ENCODE results near the gene ZNF408. TPM values are rescaled to one million over a fixed set of nuclear protein-coding genes. Genes with fewer than 3 reads are reported as not detected.

The ZNF408 gene
- total and polyA plus RNA-seq, 2 of the 13 experiments (the other 11 are each of a cell fraction or from before 2014, with no cell fraction given): 11.2 to 12.5 TPM

DNA sequence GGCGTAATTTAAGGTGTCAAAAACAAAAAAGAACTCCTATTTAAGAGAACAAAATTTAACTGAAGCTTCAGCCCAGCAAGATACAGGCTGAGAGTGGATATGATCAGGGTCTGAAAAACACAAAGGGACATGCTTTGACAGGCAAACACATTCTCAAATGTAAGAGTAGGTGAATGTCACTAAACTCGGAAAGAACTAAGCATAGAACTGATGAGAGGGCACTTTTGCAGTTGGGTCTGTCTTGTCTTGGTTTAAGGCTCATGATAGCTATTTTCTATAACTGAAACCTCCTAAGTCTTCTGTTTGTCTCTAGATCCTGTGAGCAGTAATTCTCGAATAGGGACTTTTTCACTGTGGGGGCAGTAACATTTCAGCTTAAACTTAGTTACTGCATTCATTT is 45.2 kb downstream of the ZNF408 start (continued):
- TF ChIP-seq, protein P1, sequence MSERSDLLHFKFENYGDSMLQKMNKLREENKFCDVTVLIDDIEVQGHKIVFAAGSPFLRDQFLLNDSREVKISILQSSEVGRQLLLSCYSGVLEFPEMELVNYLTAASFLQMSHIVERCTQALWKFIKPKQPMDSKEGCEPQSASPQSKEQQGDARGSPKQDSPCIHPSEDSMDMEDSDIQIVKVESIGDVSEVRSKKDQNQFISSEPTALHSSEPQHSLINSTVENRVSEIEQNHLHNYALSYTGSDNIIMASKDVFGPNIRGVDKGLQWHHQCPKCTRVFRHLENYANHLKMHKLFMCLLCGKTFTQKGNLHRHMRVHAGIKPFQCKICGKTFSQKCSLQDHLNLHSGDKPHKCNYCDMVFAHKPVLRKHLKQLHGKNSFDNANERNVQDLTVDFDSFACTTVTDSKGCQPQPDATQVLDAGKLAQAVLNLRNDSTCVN (CRISPR knock-in tag; IDR thresholded peaks at IDR 0.05; ENCODE audit: borderline replicate concordance): no peak
- TF ChIP-seq ARNT (IDR thresholded peaks at IDR 0.05) (no peak), ZNF704 (CRISPR knock-in tag; IDR thresholded peaks at IDR 0.05; ENCODE audit: borderline replicate concordance) (no peak), TIGD3 (CRISPR knock-in tag; IDR thresholded peaks at IDR 0.05; ENCODE audit: borderline replicate concordance) (no peak), IRF2 (CRISPR knock-in tag; IDR thresholded peaks at IDR 0.05) (no peak), ZBTB33 (CRISPR knock-in tag; IDR thresholded peaks at IDR 0.05) (no peak), RNF219 (CRISPR knock-in tag; IDR thresholded peaks at IDR 0.05) (no peak), SALL1 (CRISPR knock-in tag; IDR thresholded peaks at IDR 0.05) (no peak), ZIK1 (CRISPR knock-in tag; IDR thresholded peaks at IDR 0.05; ENCODE audit: borderline replicate concordance, low read depth) (no peak), PAX8 (CRISPR knock-in tag; IDR thresholded peaks at IDR 0.05; ENCODE audit: borderline replicate concordance) (no peak), ZBTB42 (CRISPR knock-in tag; IDR thresholded peaks at IDR 0.05) (no peak), NKX3-1 (CRISPR knock-in tag; IDR thresholded peaks at IDR 0.05) (no peak)
- TF ChIP-seq, protein P2, sequence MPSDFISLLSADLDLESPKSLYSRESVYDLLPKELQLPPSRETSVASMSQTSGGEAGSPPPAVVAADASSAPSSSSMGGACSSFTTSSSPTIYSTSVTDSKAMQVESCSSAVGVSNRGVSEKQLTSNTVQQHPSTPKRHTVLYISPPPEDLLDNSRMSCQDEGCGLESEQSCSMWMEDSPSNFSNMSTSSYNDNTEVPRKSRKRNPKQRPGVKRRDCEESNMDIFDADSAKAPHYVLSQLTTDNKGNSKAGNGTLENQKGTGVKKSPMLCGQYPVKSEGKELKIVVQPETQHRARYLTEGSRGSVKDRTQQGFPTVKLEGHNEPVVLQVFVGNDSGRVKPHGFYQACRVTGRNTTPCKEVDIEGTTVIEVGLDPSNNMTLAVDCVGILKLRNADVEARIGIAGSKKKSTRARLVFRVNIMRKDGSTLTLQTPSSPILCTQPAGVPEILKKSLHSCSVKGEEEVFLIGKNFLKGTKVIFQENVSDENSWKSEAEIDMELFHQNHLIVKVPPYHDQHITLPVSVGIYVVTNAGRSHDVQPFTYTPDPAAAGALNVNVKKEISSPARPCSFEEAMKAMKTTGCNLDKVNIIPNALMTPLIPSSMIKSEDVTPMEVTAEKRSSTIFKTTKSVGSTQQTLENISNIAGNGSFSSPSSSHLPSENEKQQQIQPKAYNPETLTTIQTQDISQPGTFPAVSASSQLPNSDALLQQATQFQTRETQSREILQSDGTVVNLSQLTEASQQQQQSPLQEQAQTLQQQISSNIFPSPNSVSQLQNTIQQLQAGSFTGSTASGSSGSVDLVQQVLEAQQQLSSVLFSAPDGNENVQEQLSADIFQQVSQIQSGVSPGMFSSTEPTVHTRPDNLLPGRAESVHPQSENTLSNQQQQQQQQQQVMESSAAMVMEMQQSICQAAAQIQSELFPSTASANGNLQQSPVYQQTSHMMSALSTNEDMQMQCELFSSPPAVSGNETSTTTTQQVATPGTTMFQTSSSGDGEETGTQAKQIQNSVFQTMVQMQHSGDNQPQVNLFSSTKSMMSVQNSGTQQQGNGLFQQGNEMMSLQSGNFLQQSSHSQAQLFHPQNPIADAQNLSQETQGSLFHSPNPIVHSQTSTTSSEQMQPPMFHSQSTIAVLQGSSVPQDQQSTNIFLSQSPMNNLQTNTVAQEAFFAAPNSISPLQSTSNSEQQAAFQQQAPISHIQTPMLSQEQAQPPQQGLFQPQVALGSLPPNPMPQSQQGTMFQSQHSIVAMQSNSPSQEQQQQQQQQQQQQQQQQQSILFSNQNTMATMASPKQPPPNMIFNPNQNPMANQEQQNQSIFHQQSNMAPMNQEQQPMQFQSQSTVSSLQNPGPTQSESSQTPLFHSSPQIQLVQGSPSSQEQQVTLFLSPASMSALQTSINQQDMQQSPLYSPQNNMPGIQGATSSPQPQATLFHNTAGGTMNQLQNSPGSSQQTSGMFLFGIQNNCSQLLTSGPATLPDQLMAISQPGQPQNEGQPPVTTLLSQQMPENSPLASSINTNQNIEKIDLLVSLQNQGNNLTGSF (CRISPR knock-in tag; IDR thresholded peaks at IDR 0.05): no peak
